GM12874 (cell line): ENCODE measurements around the gene TCP11L1.

Experiments used
- CTCF ChIP-seq: IDR thresholded peaks from 2 replicates; pipeline ENCODE4 v1.5.1; 2011; ENCODE audit warnings: low read depth, mild to moderate bottlenecking, control low read depth, low read length, moderate library complexity; ENCODE audit not compliant: insufficient read depth

Gene TCP11L1

GRCh38 chr11:33063326-33063881 lies 24.0 kb downstream of the TCP11L1 start:
- TF ChIP-seq CTCF, result no peak

GRCh38 chr11:33064033-33064825 lies 24.9 kb downstream of the TCP11L1 start:
- TF ChIP-seq CTCF, result no peak

GRCh38 chr11:33064866-33065265 lies 25.5 kb downstream of the TCP11L1 start:
- TF ChIP-seq CTCF, result no peak

- TF ChIP-seq CTCF, result peak; percentile 95
These were observed 26.2 kb downstream of the TCP11L1 start for GRCh38 chr11:33065445-33066178.

- TF ChIP-seq CTCF, result no peak
These were observed 27.9 kb downstream of the TCP11L1 start for GRCh38 chr11:33067294-33067693.

GRCh38 chr11:33068611-33069340 lies 29.4 kb downstream of the TCP11L1 start:
- no peak for TF ChIP-seq CTCF

GRCh38 chr11:33072465-33072864 lies 33.1 kb downstream of the TCP11L1 start:
- TF ChIP-seq CTCF, result no peak
